HTR-8/SVneo (cell line): ENCODE measurements around the gene MAT2B.
A peak's percentile ranks its signal among the peaks of the same experiment; 100 is the strongest.
"Not testable (repeated sequence)": the region's sequence is repeated elsewhere in the genome, so short reads cannot be mapped to it uniquely, and the experiment has no call there.

Experiments used
- DNase-seq: peaks from one replicate; pipeline ENCODE4 v3.0.0; 2011; ENCODE audit warnings: low spot score, mixed read lengths; ENCODE audit not compliant: insufficient read length
- FAIRE-seq: peaks from 2 replicates; lab custom pipeline; 2011; peaks lifted over from hg19 to GRCh38; lab: Jason Lieb, UNC

Gene MAT2B

GRCh38 chr5:163503106-163504078 lies 2.0 kb upstream of the MAT2B start:
- no peak for FAIRE-seq

GRCh38 chr5:163504079-163504931 lies 1.1 kb upstream of the MAT2B start:
- no peak for FAIRE-seq
- DNase-seq, result no peak

More at GRCh38 chr5:163503106-163504078, 2.0 kb upstream of the MAT2B start:
- peak; percentile 55 for DNase-seq

GRCh38 chr5:163505049-163505367 lies 411 bp upstream of the MAT2B start:
- FAIRE-seq, result no peak

GRCh38 chr5:163506095-163506457 lies 657 bp downstream of the MAT2B start:
- FAIRE-seq (no peak), DNase-seq (no peak)

More at GRCh38 chr5:163505049-163505367, 411 bp upstream of the MAT2B start:
- DNase-seq, result no peak

GRCh38 chr5:163506726-163507125 lies 1.3 kb downstream of the MAT2B start:
- FAIRE-seq (no peak), DNase-seq (no peak)

GRCh38 chr5:163508753-163509152 lies 3.3 kb downstream of the MAT2B start:
- no peak for FAIRE-seq

GRCh38 chr5:163509291-163509951 lies 4.0 kb downstream of the MAT2B start:
- FAIRE-seq, result no peak
- no peak for DNase-seq

More at GRCh38 chr5:163508753-163509152, 3.3 kb downstream of the MAT2B start:
- no peak for DNase-seq

GRCh38 chr5:163512526-163512925 lies 7.1 kb downstream of the MAT2B start:
- DNase-seq (no peak), FAIRE-seq (no peak)

GRCh38 chr5:163525096-163525495 lies 19.7 kb downstream of the MAT2B start:
- DNase-seq, result no peak
- no peak for FAIRE-seq

GRCh38 chr5:163529698-163530097 lies 24.3 kb downstream of the MAT2B start:
- no peak for FAIRE-seq
- no peak for DNase-seq

GRCh38 chr5:163531272-163531671 lies 25.9 kb downstream of the MAT2B start:
- FAIRE-seq, result no peak
- DNase-seq, result no peak

- DNase-seq (no peak), FAIRE-seq (no peak)
Observed at GRCh38 chr5:163532171-163533084, 27.0 kb downstream of the MAT2B start.

GRCh38 chr5:163533223-163533622 lies 27.8 kb downstream of the MAT2B start:
- FAIRE-seq, result no peak
- DNase-seq, result no peak

GRCh38 chr5:163534492-163535094 lies 29.2 kb downstream of the MAT2B start:
- no peak for FAIRE-seq

GRCh38 chr5:163535290-163535689 lies 29.9 kb downstream of the MAT2B start:
- FAIRE-seq, result no peak
- DNase-seq, result no peak

More at GRCh38 chr5:163534492-163535094, 29.2 kb downstream of the MAT2B start:
- DNase-seq, result no peak

- not testable (repeated sequence) for FAIRE-seq, DNase-seq
Observed at GRCh38 chr5:163536442-163536841, 31.0 kb downstream of the MAT2B start.

- FAIRE-seq (no peak), DNase-seq (no peak)
Observed at GRCh38 chr5:163540696-163541095, 35.3 kb downstream of the MAT2B start.

- FAIRE-seq (no peak), DNase-seq (no peak)
Observed at GRCh38 chr5:163542771-163543170, 37.4 kb downstream of the MAT2B start.

GRCh38 chr5:163544041-163544440 lies 38.6 kb downstream of the MAT2B start:
- FAIRE-seq (no peak), DNase-seq (no peak)
